Breast epithelium (tissue), 4 donors: ENCODE results near the gene IQCH. TPM values are rescaled to one million over a fixed set of nuclear protein-coding genes. Genes with fewer than 3 reads are reported as not detected.
"Not testable (repeated sequence)": the region's sequence is repeated elsewhere in the genome, so short reads cannot be mapped to it uniquely, and the experiment has no call there.

Experiments
- DNase-seq, 2 donors: peaks; one replicate each; pipeline ENCODE4 v3.0.0-alpha.2; 2019; ENCODE audit warnings: low spot score in 2 of 2
- H3K27ac ChIP-seq, 2 donors: fragments of 200-600 bp; sonication (generic) in 1 of 2; one replicate each; pipeline ENCODE4 v1.5.1; 2016 to 2019; ENCODE audit warnings: mild to moderate bottlenecking in 1 of 2
- H3K27me3 ChIP-seq, 2 donors: fragments of 200-600 bp; sonication (generic) in 1 of 2; one replicate each; pipeline versions ENCODE4 v1.5.1 to v1.6.0; 2017 to 2019; ENCODE audit warnings: control low read depth in 1 of 2, mild to moderate bottlenecking in 1 of 2
- H3K36me3 ChIP-seq: fragments of 200-600 bp; one replicate; pipeline ENCODE4 v1.5.1; 2019
- H3K4me1 ChIP-seq, 2 donors: fragments of 200-600 bp; sonication (generic); one replicate each; pipeline ENCODE4 v1.5.1; 2016 to 2019; ENCODE audit warnings: control low read depth in 1 of 2
- H3K4me3 ChIP-seq, 3 donors: fragments of 200-600 bp; sonication (generic); 1 replicate in 2 of 3; 2 replicates in 1 of 3; pipeline ENCODE4 v1.5.1; 2016 to 2019; ENCODE audit warnings: mild to moderate bottlenecking in 3 of 3, moderate library complexity in 2 of 3
- H3K9me3 ChIP-seq, 2 donors: fragments of 200-600 bp; sonication (generic) in 1 of 2; one replicate each; pipeline ENCODE4 v1.5.1; 2016 to 2019; ENCODE audit warnings: control low read depth in 1 of 2
- POLR2A ChIP-seq: fragments of 450-650 bp; IDR thresholded peaks from one replicate; pipeline ENCODE4 v1.6.1; 2016; ENCODE audit warnings: antibody characterized with exemption, mild to moderate bottlenecking, moderate library complexity
- POLR2AphosphoS5 ChIP-seq, 3 donors: sonication (generic); formaldehyde crosslinking; IDR thresholded peaks; one replicate each; pipeline ENCODE4 v1.6.1; 2017; ENCODE audit warnings: antibody characterized with exemption in 3 of 3
- intact Hi-C: fragments of 100-400 bp; cut with DNase I; formaldehyde crosslinking; loops from one replicate; pipeline ENCODE4 v1.15.1; 2023; ENCODE audit warnings: low total_unique reads
- total RNA-seq, 3 donors: library from RNA; depleted of rRNA; stranded (reverse); fragments of >200 nt; gene quantifications; one replicate each; pipeline ENCODE4 v1.1.0, GENCODE V29; 2016
- TF ChIP-seq, protein P1 (sequence below), 3 donors: fragments of 450-650 bp; IDR thresholded peaks; one replicate each; pipeline ENCODE4 v1.5.1; 2016 to 2017; ENCODE audit warnings: antibody characterized with exemption in 3 of 3, mild to moderate bottlenecking in 3 of 3, moderate library complexity in 3 of 3

IQCH gene
- total RNA-seq, 3 donors from 2014 or later: 0.64 to 11.9 (median 6.6) TPM

GRCh38 chr15:67358391-67358790, 103.8 kb downstream of the IQCH start:
- H3K27me3 ChIP-seq: no peaks in the 10 kb centered on the region
- intact Hi-C loops: no loop called here
- no peak overlapping the region for H3K27ac ChIP-seq
- no peak overlapping the region for H3K4me3 ChIP-seq
- no peaks in the 10 kb centered on the region for H3K4me1 ChIP-seq
- no peaks in the 10 kb centered on the region for H3K9me3 ChIP-seq
- TF ChIP-seq POLR2A (no peak), POLR2AphosphoS5 (IDR thresholded peaks at IDR 0.05) (no peak)
- TF ChIP-seq, protein P1, sequence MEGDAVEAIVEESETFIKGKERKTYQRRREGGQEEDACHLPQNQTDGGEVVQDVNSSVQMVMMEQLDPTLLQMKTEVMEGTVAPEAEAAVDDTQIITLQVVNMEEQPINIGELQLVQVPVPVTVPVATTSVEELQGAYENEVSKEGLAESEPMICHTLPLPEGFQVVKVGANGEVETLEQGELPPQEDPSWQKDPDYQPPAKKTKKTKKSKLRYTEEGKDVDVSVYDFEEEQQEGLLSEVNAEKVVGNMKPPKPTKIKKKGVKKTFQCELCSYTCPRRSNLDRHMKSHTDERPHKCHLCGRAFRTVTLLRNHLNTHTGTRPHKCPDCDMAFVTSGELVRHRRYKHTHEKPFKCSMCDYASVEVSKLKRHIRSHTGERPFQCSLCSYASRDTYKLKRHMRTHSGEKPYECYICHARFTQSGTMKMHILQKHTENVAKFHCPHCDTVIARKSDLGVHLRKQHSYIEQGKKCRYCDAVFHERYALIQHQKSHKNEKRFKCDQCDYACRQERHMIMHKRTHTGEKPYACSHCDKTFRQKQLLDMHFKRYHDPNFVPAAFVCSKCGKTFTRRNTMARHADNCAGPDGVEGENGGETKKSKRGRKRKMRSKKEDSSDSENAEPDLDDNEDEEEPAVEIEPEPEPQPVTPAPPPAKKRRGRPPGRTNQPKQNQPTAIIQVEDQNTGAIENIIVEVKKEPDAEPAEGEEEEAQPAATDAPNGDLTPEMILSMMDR (IDR thresholded peaks at IDR 0.05): no peak
- no peak for DNase-seq
- no peaks in the 10 kb centered on the region for H3K36me3 ChIP-seq

DNA sequence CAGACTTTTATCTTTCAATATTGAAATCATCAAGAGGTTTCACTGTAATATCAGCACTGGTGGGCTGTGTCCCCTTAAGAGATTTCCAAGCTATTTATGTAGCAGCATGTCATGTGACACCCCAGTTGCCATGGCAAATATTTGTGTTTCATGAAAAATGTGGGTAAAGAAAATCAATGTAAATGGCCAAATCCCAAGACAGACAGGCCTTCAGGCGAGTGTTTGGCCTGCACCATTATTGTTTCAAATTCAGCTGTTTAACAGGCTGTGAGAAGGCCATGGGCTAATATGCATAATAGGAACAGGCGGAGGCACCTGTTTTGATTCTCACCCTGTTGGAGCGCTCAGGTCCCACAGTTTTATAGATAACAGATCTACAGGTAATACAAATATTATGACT, 104.2 kb downstream of the IQCH start:
- intact Hi-C loops: no loop called here
- peak overlapping the region in 1 of 2 donors; percentile 3 for H3K27ac ChIP-seq
- TF ChIP-seq, protein P1 (IDR thresholded peaks at IDR 0.05): no peak
- TF ChIP-seq POLR2A (no peak), POLR2AphosphoS5 (IDR thresholded peaks at IDR 0.05) (no peak)
- H3K4me3 ChIP-seq: no peak overlapping the region
- no peaks in the 10 kb centered on the region for H3K27me3 ChIP-seq
- H3K4me1 ChIP-seq: no peaks in the 10 kb centered on the region
- H3K9me3 ChIP-seq: no peaks in the 10 kb centered on the region
- H3K36me3 ChIP-seq: no peaks in the 10 kb centered on the region
- DNase-seq: no peak

DNA sequence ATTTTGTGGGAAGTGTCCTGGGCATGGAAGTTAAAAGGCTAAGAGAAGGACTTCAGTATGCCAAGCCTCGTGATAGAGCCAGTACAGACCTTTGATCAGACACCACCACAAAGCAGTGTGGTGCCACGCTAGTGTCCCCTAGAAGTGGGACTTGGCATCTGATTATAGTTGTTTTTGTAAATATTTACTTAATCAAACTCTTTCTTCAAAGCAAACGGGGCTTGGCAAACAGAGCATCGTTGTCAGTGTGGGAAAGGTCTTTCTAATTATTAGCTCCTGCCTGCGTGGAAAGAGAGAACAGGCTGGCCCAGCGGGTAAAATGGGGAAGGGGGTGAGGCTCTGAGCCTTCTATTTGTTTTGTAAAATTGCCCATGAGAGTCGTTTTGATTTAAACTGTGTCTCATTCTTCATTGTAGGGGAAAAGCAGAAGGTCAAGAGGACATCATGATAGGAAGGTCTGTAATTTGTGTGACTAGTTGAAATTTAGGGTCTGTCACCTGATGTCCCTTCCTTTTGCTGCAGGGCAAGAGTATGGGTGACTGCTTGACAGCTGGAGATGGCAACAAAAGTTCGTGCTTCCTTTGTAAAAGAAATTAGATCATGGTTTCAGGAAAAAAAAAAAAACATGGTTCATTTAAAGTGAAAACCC, 105.0 kb downstream of the IQCH start:
- Histone ChIP-seq H3K9me3 (no peaks in the 10 kb centered on the region), H3K27me3 (no peaks in the 10 kb centered on the region), H3K36me3 (no peaks in the 10 kb centered on the region), H3K4me1 (no peaks in the 10 kb centered on the region), H3K27ac (peak overlapping the region in 1 of 2 donors; percentile 3), H3K4me3 (no peak overlapping the region)
- no peak for DNase-seq
- intact Hi-C loops: no loop called here
- TF ChIP-seq POLR2A (no peak), POLR2AphosphoS5 (IDR thresholded peaks at IDR 0.05) (no peak)
- TF ChIP-seq, protein P1 (IDR thresholded peaks at IDR 0.05): no peak

DNA sequence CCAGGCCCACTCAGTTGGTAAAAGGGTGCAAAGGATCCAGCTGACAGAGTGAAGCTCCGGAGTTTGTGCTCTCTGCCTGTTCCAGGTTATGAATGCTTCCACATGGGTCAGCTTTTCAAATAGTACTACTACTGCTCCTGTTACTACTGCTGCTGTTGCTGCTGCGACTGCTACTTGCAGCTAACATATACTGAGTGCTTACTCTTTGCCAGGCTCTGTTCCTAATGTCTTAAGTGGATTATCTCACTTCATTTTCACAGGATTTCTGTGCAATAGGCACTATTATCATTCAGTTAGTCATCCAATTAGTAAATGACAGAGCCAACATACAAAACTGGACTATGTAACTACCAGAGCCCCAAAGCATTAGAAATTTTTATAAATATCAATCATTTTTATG, 106.5 kb downstream of the IQCH start:
- Histone ChIP-seq H3K4me3 (no peak overlapping the region), H3K27me3 (no peaks in the 10 kb centered on the region), H3K36me3 (no peaks in the 10 kb centered on the region), H3K27ac (no peak overlapping the region), H3K9me3 (no peaks in the 10 kb centered on the region), H3K4me1 (no peaks in the 10 kb centered on the region)
- intact Hi-C loops: no loop called here
- DNase-seq: no peak
- no peak for TF ChIP-seq POLR2A
- TF ChIP-seq, protein P1 (IDR thresholded peaks at IDR 0.05): no peak
- no peak for TF ChIP-seq POLR2AphosphoS5 (IDR thresholded peaks at IDR 0.05)

DNA sequence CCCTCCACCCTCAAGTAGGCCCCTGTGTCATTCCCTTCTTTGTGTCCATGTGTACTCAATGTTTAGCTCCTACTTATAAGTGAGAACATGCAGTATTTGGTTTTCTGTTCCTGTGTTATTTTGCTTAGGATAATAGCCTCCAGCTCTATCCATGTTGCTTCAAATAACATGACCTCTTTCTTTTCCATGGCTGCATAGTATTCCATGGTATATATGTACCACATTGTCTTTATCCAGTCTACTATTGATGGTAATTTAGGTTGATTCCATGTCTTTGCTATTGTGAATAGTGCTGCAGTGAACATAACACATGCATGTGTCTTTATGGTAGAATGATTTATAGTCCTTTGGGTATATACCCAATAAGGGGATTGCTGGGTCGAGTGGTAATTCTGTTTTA, 109.1 kb downstream of the IQCH start:
- H3K4me3 ChIP-seq, DNase-seq, H3K27me3 ChIP-seq, H3K4me1 ChIP-seq, intact Hi-C loops, H3K36me3 ChIP-seq, H3K27ac ChIP-seq, H3K9me3 ChIP-seq: not testable (repeated sequence)

GRCh38 chr15:67365994-67366393, 111.4 kb downstream of the IQCH start:
- H3K27me3 ChIP-seq: no peaks in the 10 kb centered on the region
- H3K4me1 ChIP-seq: no peaks in the 10 kb centered on the region
- H3K36me3 ChIP-seq: no peaks in the 10 kb centered on the region
- H3K27ac ChIP-seq: no peak overlapping the region
- DNase-seq: no peak
- H3K9me3 ChIP-seq: no peaks in the 10 kb centered on the region
- H3K4me3 ChIP-seq: no peak overlapping the region
- intact Hi-C loops: no loop called here
- no peak for TF ChIP-seq POLR2AphosphoS5 (IDR thresholded peaks at IDR 0.05)
